ENCODE results near the gene LARP1B. TPM values are rescaled to one million over a fixed set of nuclear protein-coding genes. Genes with fewer than 3 reads are reported as not detected.
"Not testable (repeated sequence)": the region's sequence is repeated elsewhere in the genome, so short reads cannot be mapped to it uniquely, and the experiment has no call there.

Gene LARP1B
- total and polyA plus RNA-seq, 5 donors from 2014 or later = 3.1 to 8.8 (median 3.4) TPM

GRCh38 chr4:128247906-128248305 is 186.8 kb downstream of the LARP1B start:
- Mint-ChIP-seq H3K36me3 (no peaks in the 10 kb centered on the region), H3K27ac (no peak overlapping the region), H3K4me3 (no peak overlapping the region), H3K27me3 (peaks cover 12% of the 10 kb centered on the region), H3K9me3 (peaks cover 0 to 15% (median 6%) of the 10 kb centered on the region in 7 donors), H3K4me1 (no peaks in the 10 kb centered on the region)
- Histone ChIP-seq H3K27me3 (ENCODE audit: control insufficient read depth, insufficient read depth, low read length) (no peaks in the 10 kb centered on the region), H3K27ac (ENCODE audit: insufficient read depth, low read length, poor library complexity, severe bottlenecking) (no peak overlapping the region), H3K36me3 (ENCODE audit: control insufficient read depth, insufficient read depth, low read length) (no peaks in the 10 kb centered on the region), H3K4me1 (ENCODE audit: control insufficient read depth, insufficient read depth, low read length, poor library complexity, severe bottlenecking) (no peaks in the 10 kb centered on the region), H3K4me3 (ENCODE audit: low read depth, low read length) (no peak overlapping the region), H3K9me3 (ENCODE audit: control insufficient read depth in 2 of 2, low read length in 2 of 2) (peaks cover 3 to 8% of the 10 kb centered on the region in 2 experiments)
- no peak for ATAC-seq (ENCODE audit: low read depth in 2 of 2)
- DNase-seq = no peak

- H3K4me3 Mint-ChIP-seq = no peak overlapping the region
- no peaks in the 10 kb centered on the region for H3K4me1 Mint-ChIP-seq
- peaks cover 0 to 11% (median 6%) of the 10 kb centered on the region in 7 donors for H3K9me3 Mint-ChIP-seq
- no peaks in the 10 kb centered on the region for H3K36me3 ChIP-seq (ENCODE audit: control insufficient read depth, insufficient read depth, low read length)
- ATAC-seq (ENCODE audit: low read depth in 2 of 2) (no peak), DNase-seq (no peak)
- peaks cover 1% of the 10 kb centered on the region for H3K27me3 ChIP-seq (ENCODE audit: control insufficient read depth, insufficient read depth, low read length)
- H3K4me1 ChIP-seq (ENCODE audit: control insufficient read depth, insufficient read depth, low read length, poor library complexity, severe bottlenecking) = no peaks in the 10 kb centered on the region
- peaks cover 12% of the 10 kb centered on the region for H3K27me3 Mint-ChIP-seq
- H3K27ac ChIP-seq (ENCODE audit: insufficient read depth, low read length, poor library complexity, severe bottlenecking) = no peak overlapping the region
- H3K27ac Mint-ChIP-seq = no peak overlapping the region
- peaks cover 3 to 8% of the 10 kb centered on the region in 2 experiments for H3K9me3 ChIP-seq (ENCODE audit: control insufficient read depth in 2 of 2, low read length in 2 of 2)
- H3K4me3 ChIP-seq (ENCODE audit: low read depth, low read length) = no peak overlapping the region
- no peaks in the 10 kb centered on the region for H3K36me3 Mint-ChIP-seq
These were observed 188.9 kb downstream of the LARP1B start for GRCh38 chr4:128249787-128250668.

- no peak for DNase-seq
- no peak overlapping the region for H3K4me3 Mint-ChIP-seq
- H3K27ac Mint-ChIP-seq = no peak overlapping the region
- Histone ChIP-seq H3K9me3 (ENCODE audit: control insufficient read depth in 2 of 2, low read length in 2 of 2) (no peaks in the 10 kb centered on the region), H3K4me3 (ENCODE audit: low read depth, low read length) (no peak overlapping the region), H3K36me3 (ENCODE audit: control insufficient read depth, insufficient read depth, low read length) (no peaks in the 10 kb centered on the region), H3K4me1 (ENCODE audit: control insufficient read depth, insufficient read depth, low read length, poor library complexity, severe bottlenecking) (no peaks in the 10 kb centered on the region), H3K27me3 (ENCODE audit: control insufficient read depth, insufficient read depth, low read length) (peaks cover 3% of the 10 kb centered on the region), H3K27ac (ENCODE audit: insufficient read depth, low read length, poor library complexity, severe bottlenecking) (no peak overlapping the region)
- peaks cover 11% of the 10 kb centered on the region for H3K27me3 Mint-ChIP-seq
- no peak for ATAC-seq (ENCODE audit: low read depth in 2 of 2)
- H3K9me3 Mint-ChIP-seq = peaks cover 0 to 6% (median 0%) of the 10 kb centered on the region in 7 donors
- H3K36me3 Mint-ChIP-seq = no peaks in the 10 kb centered on the region
- no peaks in the 10 kb centered on the region for H3K4me1 Mint-ChIP-seq
These were observed 194.8 kb downstream of the LARP1B start for GRCh38 chr4:128255906-128256305.

- Histone ChIP-seq H3K36me3 (ENCODE audit: control insufficient read depth, insufficient read depth, low read length) (no peaks in the 10 kb centered on the region), H3K4me1 (ENCODE audit: control insufficient read depth, insufficient read depth, low read length, poor library complexity, severe bottlenecking) (no peaks in the 10 kb centered on the region), H3K9me3 (ENCODE audit: control insufficient read depth in 2 of 2, low read length in 2 of 2) (no peaks in the 10 kb centered on the region), H3K4me3 (ENCODE audit: low read depth, low read length) (no peak overlapping the region), H3K27me3 (ENCODE audit: control insufficient read depth, insufficient read depth, low read length) (peaks cover 3% of the 10 kb centered on the region), H3K27ac (ENCODE audit: insufficient read depth, low read length, poor library complexity, severe bottlenecking) (no peak overlapping the region)
- H3K27me3 Mint-ChIP-seq = peaks cover 11% of the 10 kb centered on the region
- H3K9me3 Mint-ChIP-seq = peaks cover 0 to 4% (median 0%) of the 10 kb centered on the region in 7 donors
- no peak for ATAC-seq (ENCODE audit: low read depth in 2 of 2)
- H3K4me1 Mint-ChIP-seq = no peaks in the 10 kb centered on the region
- no peak overlapping the region for H3K27ac Mint-ChIP-seq
- no peak for DNase-seq
- H3K4me3 Mint-ChIP-seq = no peak overlapping the region
- no peaks in the 10 kb centered on the region for H3K36me3 Mint-ChIP-seq
These were observed 195.4 kb downstream of the LARP1B start for GRCh38 chr4:128256539-128256938.

- H3K4me3 ChIP-seq (ENCODE audit: low read depth, low read length); H3K36me3 ChIP-seq (ENCODE audit: control insufficient read depth, insufficient read depth, low read length); H3K27me3 ChIP-seq (ENCODE audit: control insufficient read depth, insufficient read depth, low read length); H3K4me3 Mint-ChIP-seq; H3K36me3 Mint-ChIP-seq; H3K27ac Mint-ChIP-seq; H3K27ac ChIP-seq (ENCODE audit: insufficient read depth, low read length, poor library complexity, severe bottlenecking); ATAC-seq (ENCODE audit: low read depth in 2 of 2); DNase-seq; H3K4me1 Mint-ChIP-seq; H3K9me3 ChIP-seq (ENCODE audit: control insufficient read depth in 2 of 2, low read length in 2 of 2); H3K4me1 ChIP-seq (ENCODE audit: control insufficient read depth, insufficient read depth, low read length, poor library complexity, severe bottlenecking); H3K9me3 Mint-ChIP-seq: not testable (repeated sequence)
- H3K27me3 Mint-ChIP-seq = peaks cover 11% of the 10 kb centered on the region
These were observed 197.1 kb downstream of the LARP1B start for GRCh38 chr4:128258166-128258565.

- H3K27me3 ChIP-seq (ENCODE audit: control insufficient read depth, insufficient read depth, low read length); H3K27ac ChIP-seq (ENCODE audit: insufficient read depth, low read length, poor library complexity, severe bottlenecking); H3K36me3 ChIP-seq (ENCODE audit: control insufficient read depth, insufficient read depth, low read length); H3K4me3 Mint-ChIP-seq; H3K27ac Mint-ChIP-seq; H3K36me3 Mint-ChIP-seq; H3K9me3 Mint-ChIP-seq; ATAC-seq (ENCODE audit: low read depth in 2 of 2); H3K4me3 ChIP-seq (ENCODE audit: low read depth, low read length); H3K4me1 Mint-ChIP-seq; H3K9me3 ChIP-seq (ENCODE audit: control insufficient read depth in 2 of 2, low read length in 2 of 2); H3K4me1 ChIP-seq (ENCODE audit: control insufficient read depth, insufficient read depth, low read length, poor library complexity, severe bottlenecking); DNase-seq: not testable (repeated sequence)
- peaks cover 11% of the 10 kb centered on the region for H3K27me3 Mint-ChIP-seq
These were observed 198.8 kb downstream of the LARP1B start for GRCh38 chr4:128259889-128260288.

Other genes starting within 250 kb of the LARP1B start
- 13.8 TPM for gene PLK4, start 180.4 kb upstream of the LARP1B start, total RNA-seq
- 1 to 10 TPM; 1.3 to 4.5 (median 2.4) TPM for gene PLK4, start 180.4 kb upstream of the LARP1B start, polyA plus RNA-seq
- 31.3 TPM for gene MFSD8, start 96.1 kb upstream of the LARP1B start, total RNA-seq
- 10 to 100 TPM in 2 of 4 donors, 1 to 10 TPM in 2; 7.2 to 12.7 (median 9.7) TPM for gene MFSD8, start 96.1 kb upstream of the LARP1B start, polyA plus RNA-seq
- 22.7 TPM for gene ABHD18, start 95.9 kb upstream of the LARP1B start, total RNA-seq
- 10 to 100 TPM; 10.9 to 13.4 (median 12.1) TPM for gene ABHD18, start 95.9 kb upstream of the LARP1B start, polyA plus RNA-seq
- 48.6 TPM for gene PGRMC2, start 226.5 kb downstream of the LARP1B start, total RNA-seq
- gene PGRMC2, start 226.5 kb downstream of the LARP1B start, polyA plus RNA-seq = 10 to 100 TPM; 12.7 to 20.4 (median 17.2) TPM

All from CD4-positive, CD25-positive, alpha-beta regulatory T cell (primary cell).